GM06990 (cell line): ENCODE results near the gene CHMP4B.

Experiments used
- DNase-seq: peaks from one replicate; pipeline ENCODE4 v3.0.0-alpha.2; 2011; ENCODE audit not compliant: insufficient read length; ENCODE audit errors: extremely low read depth
- H3K27me3 ChIP-seq: replicated peaks from 2 replicates; pipeline ENCODE4 v1.6.0; 2011; ENCODE audit warnings: low read length; ENCODE audit not compliant: control insufficient read depth, insufficient read depth
- H3K36me3 ChIP-seq: 2 replicates; pipeline ENCODE4 v1.5.1; 2011; ENCODE audit warnings: low read length; ENCODE audit not compliant: control insufficient read depth, insufficient read depth
- H3K4me3 ChIP-seq: replicated peaks from 2 replicates; pipeline ENCODE4 v1.5.1; 2011; ENCODE audit warnings: low read depth, mild to moderate bottlenecking, control low read depth, low read length
- CTCF ChIP-seq: IDR thresholded peaks from 2 replicates; pipeline ENCODE4 v1.5.1; 2011; ENCODE audit warnings: low read length, control low read depth, mild to moderate bottlenecking, inconsistent platforms; ENCODE audit not compliant: insufficient read depth, poor library complexity, severe bottlenecking

CHMP4B gene

GRCh38 chr20:33857722-33858563, 46.8 kb downstream of the CHMP4B start:
- TF ChIP-seq CTCF, result no peak
- Histone ChIP-seq H3K36me3 (peaks cover 28% of the 10 kb centered on the region), H3K4me3 (no peak overlapping the region), H3K27me3 (no peaks in the 10 kb centered on the region)
- no peak for DNase-seq

- no peak overlapping the region for H3K4me3 ChIP-seq
- no peaks in the 10 kb centered on the region for H3K27me3 ChIP-seq
- peaks cover 22% of the 10 kb centered on the region for H3K36me3 ChIP-seq
- TF ChIP-seq CTCF, result no peak
- DNase-seq, result no peak
These were observed 47.5 kb downstream of the CHMP4B start for GRCh38 chr20:33858666-33859065.

GRCh38 chr20:33859157-33859695, 48.1 kb downstream of the CHMP4B start:
- Histone ChIP-seq H3K27me3 (no peaks in the 10 kb centered on the region), H3K4me3 (no peak overlapping the region), H3K36me3 (peaks cover 22% of the 10 kb centered on the region)
- TF ChIP-seq CTCF, result no peak
- peak; percentile 48 for DNase-seq

DNA sequence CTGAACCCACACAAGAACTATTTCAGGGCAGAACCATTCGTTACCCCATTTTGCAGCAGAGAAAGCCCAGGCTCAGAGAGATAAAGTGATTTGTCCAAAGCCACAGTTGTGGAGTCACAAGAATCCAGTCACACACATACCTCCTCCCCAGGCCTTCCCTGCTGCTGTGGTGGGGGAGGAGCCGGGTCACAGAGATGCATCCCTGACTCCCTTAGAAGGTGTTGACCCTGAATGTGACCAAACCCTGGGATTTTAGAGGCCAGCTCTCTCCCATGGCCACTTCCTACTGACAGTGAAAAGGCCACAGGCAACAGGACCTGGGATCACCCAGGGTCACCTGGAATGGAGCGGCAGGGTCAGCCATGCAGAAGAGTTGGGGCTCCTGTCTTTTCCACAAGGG, 48.6 kb downstream of the CHMP4B start:
- no peak for DNase-seq
- no peak for TF ChIP-seq CTCF
- no peak overlapping the region for H3K4me3 ChIP-seq

GRCh38 chr20:33861458-33861857, 50.3 kb downstream of the CHMP4B start:
- Histone ChIP-seq H3K4me3 (no peak overlapping the region), H3K27me3 (no peaks in the 10 kb centered on the region), H3K36me3 (peaks cover 6% of the 10 kb centered on the region)
- DNase-seq, result no peak
- no peak for TF ChIP-seq CTCF

More for the DNA sequence above, 48.6 kb downstream of the CHMP4B start:
- H3K27me3 ChIP-seq, result no peaks in the 10 kb centered on the region
- H3K36me3 ChIP-seq, result peaks cover 19% of the 10 kb centered on the region
